CD4-positive, alpha-beta T cell (primary cell): ENCODE data around the gene FBRSL1. TPM values are rescaled to one million over a fixed set of nuclear protein-coding genes. Genes with fewer than 3 reads are reported as not detected.
A peak's percentile ranks its signal among the peaks of the same experiment; 100 is the strongest.

Experiments
- ATAC-seq: fragments of 200-7000 bp; cut with Tn5 transposase; one replicate; pipeline ENCODE4 v1.10.0; 2022; ENCODE audit warnings: mild to moderate bottlenecking; ENCODE audit not compliant: poor library complexity
- CTCF ChIA-PET: fragments of 350-600 bp; sonication (Branson Sonifier 250); formaldehyde crosslinking; loops from one replicate; lab custom pipeline; 2021; ENCODE audit warnings: antibody characterized with exemption, inconsistent platforms; lab: Charles Lee
- POLR2A ChIA-PET: fragments of 350-600 bp; sonication (Branson Sonifier 250); formaldehyde crosslinking; loops from one replicate; lab custom pipeline; 2021; ENCODE audit warnings: antibody characterized with exemption, inconsistent platforms; lab: Charles Lee
- DNase-seq, 14 experiments: peaks; one replicate each; pipeline ENCODE4 v3.0.0-alpha.2; 2013 to 2020; ENCODE audit warnings: mixed read lengths in 2 of 14
- H3K27ac ChIP-seq, 2 donors: one replicate each; pipeline versions ENCODE4 v1.5.1 to v1.7.0; 2013; ENCODE audit warnings: low read length in 2 of 2, low read depth in 1 of 2, mild to moderate bottlenecking in 1 of 2
- H3K27me3 ChIP-seq, 2 experiments: 1 replicate in 1 of 2; 2 replicates in 1 of 2; pipeline versions ENCODE4 v1.6.1 to v1.7.0; 2013; ENCODE audit warnings: low read length in 2 of 2, control low read depth in 1 of 2, mild to moderate bottlenecking in 1 of 2, moderate library complexity in 1 of 2; ENCODE audit not compliant: insufficient read depth in 2 of 2, control insufficient read depth in 1 of 2
- H3K36me3 ChIP-seq: one replicate; pipeline ENCODE4 v1.6.1; 2013; ENCODE audit warnings: low read length, control low read depth; ENCODE audit not compliant: insufficient read depth
- H3K4me1 ChIP-seq: one replicate; pipeline ENCODE4 v1.6.1; 2013; ENCODE audit warnings: low read length, control low read depth; ENCODE audit not compliant: insufficient read depth
- H3K4me3 ChIP-seq: one replicate; pipeline ENCODE4 v1.5.1; 2013; ENCODE audit warnings: mild to moderate bottlenecking, low read length, moderate library complexity
- H3K9me3 ChIP-seq, 2 experiments: 1 replicate in 1 of 2; 2 replicates in 1 of 2; pipeline versions ENCODE4 v1.6.1 to v1.7.0; 2013; ENCODE audit warnings: low read length in 2 of 2, mild to moderate bottlenecking in 2 of 2, control low read depth in 1 of 2, moderate library complexity in 1 of 2; ENCODE audit not compliant: control insufficient read depth in 1 of 2, insufficient read depth in 1 of 2
- H3K27ac Mint-ChIP-seq: one replicate; pipeline ENCODE4 v1.8.0; 2020; ENCODE audit warnings: mixed read lengths
- H3K27me3 Mint-ChIP-seq: one replicate; pipeline ENCODE4 v1.8.0; 2021; ENCODE audit warnings: mixed read lengths
- H3K36me3 Mint-ChIP-seq: one replicate; pipeline ENCODE4 v1.8.0; 2021; ENCODE audit warnings: low read depth, mixed read lengths
- H3K4me1 Mint-ChIP-seq: one replicate; pipeline ENCODE4 v1.8.0; 2021; ENCODE audit warnings: low read depth, mixed read lengths
- H3K4me3 Mint-ChIP-seq: one replicate; pipeline ENCODE4 v1.8.0; 2020; ENCODE audit warnings: mild to moderate bottlenecking, mixed read lengths
- H3K9me3 Mint-ChIP-seq: one replicate; pipeline ENCODE4 v1.8.0; 2020; ENCODE audit warnings: mixed read lengths
- CTCF ChIP-seq: fragments of 200-600 bp; IDR thresholded peaks from one replicate; pipeline ENCODE4 v1.8.0; 2022; ENCODE audit warnings: antibody characterized with exemption, mild to moderate bottlenecking
- intact Hi-C, 2 experiments: fragments of 100-400 bp; cut with DNase I in 1 of 2; cut with micrococcal nuclease in 1 of 2; formaldehyde crosslinking; loops; one replicate each; pipeline versions ENCODE4 v1.15.1 to v1.9.0; 2023 to 2025; cut with DNase I, micrococcal nuclease
- total RNA-seq, 174 experiments: library from RNA in 2 of 174; stranded (reverse) in 2 of 174; gene quantifications; one replicate each; pipeline ENCODE4 v1.2.3 and lab custom pipeline; 2021 to 2026

The FBRSL1 gene
- total RNA-seq, 2 experiments from 2014 or later = 75.8 to 80.7 TPM

DNA sequence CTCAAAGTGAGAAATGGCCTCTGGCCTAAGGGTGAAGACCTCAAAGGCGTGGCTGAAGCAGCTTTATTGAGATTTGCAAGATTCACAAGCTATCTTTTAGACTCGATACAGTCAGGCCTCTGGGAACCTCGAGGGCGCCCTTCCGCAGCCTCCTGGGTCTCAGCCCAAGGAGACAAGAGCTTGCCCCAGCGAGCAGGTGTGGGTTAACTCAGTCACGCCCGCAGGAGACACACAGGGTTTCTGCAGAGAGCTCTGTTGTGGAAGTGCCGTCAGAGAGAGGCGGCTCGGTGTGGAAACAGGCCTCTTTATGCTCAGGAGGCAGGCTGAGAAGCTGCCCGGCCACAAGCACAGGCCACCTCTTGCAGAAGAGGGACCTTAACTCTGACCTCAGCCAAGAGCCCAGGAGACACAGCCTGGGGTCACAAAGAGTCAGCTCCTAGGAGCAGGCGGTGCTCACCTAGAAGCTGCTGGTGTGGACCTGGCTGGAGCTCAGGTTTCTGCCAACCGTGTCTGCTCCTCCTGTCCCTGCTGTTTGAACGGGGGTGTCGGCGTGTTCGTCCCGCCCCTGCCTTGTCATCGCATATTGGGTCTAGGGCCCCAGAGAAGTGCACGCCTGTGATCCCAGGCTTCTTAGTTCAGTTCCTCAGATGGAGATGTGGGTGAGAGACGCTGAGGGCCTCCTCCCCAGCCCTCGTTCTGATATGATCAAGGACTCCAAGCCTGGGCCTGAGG is 42.1 kb upstream of the FBRSL1 start:
- ATAC-seq (no peak), DNase-seq (peak in 1 of 14 experiments; percentile 31)
- H3K27me3 Mint-ChIP-seq = no peaks in the 10 kb centered on the region
- H3K9me3 Mint-ChIP-seq = no peaks in the 10 kb centered on the region
- POLR2A ChIA-PET = interaction anchor here (1.0 to 4.8 kb wide), 4 partner anchors 15 to 41 kb away, joined by 3 to 34 read pairs (median 3); no protein-coding TSS in a partner anchor
- H3K27ac ChIP-seq = peak overlapping the region in 1 of 2 donors; percentile 29
- no peaks in the 10 kb centered on the region for H3K9me3 ChIP-seq
- peaks cover 64% of the 10 kb centered on the region for H3K4me1 ChIP-seq
- H3K4me3 ChIP-seq = no peak overlapping the region
- CTCF ChIA-PET = no interaction called here
- peak overlapping the region; percentile 59 for H3K27ac Mint-ChIP-seq
- TF ChIP-seq CTCF = no peak
- H3K27me3 ChIP-seq = no peaks in the 10 kb centered on the region
- intact Hi-C loops = loop anchor here (2.0 to 5.0 kb wide), 2 partner anchors 39 to 41 kb away; no protein-coding TSS in a partner anchor
- H3K36me3 ChIP-seq = no peaks in the 10 kb centered on the region
- H3K4me3 Mint-ChIP-seq = no peak overlapping the region
- H3K36me3 Mint-ChIP-seq = peaks cover 6% of the 10 kb centered on the region
- peaks cover 73% of the 10 kb centered on the region for H3K4me1 Mint-ChIP-seq

- no peak overlapping the region for H3K27ac ChIP-seq
- H3K27me3 Mint-ChIP-seq = no peaks in the 10 kb centered on the region
- no peak overlapping the region for H3K4me3 Mint-ChIP-seq
- H3K9me3 ChIP-seq = no peaks in the 10 kb centered on the region
- ATAC-seq (no peak), DNase-seq (no peak)
- intact Hi-C loops = loop anchor here in 1 of 2 experiments (5.0 kb wide), 1 partner anchor 39 kb away; no protein-coding TSS in a partner anchor
- H3K27me3 ChIP-seq = no peaks in the 10 kb centered on the region
- no peaks in the 10 kb centered on the region for H3K9me3 Mint-ChIP-seq
- H3K36me3 Mint-ChIP-seq = peaks cover 6% of the 10 kb centered on the region
- POLR2A ChIA-PET = interaction anchor here (1.0 to 4.8 kb wide), 4 partner anchors 14 to 40 kb away, joined by 3 to 34 read pairs (median 3); no protein-coding TSS in a partner anchor
- H3K4me1 Mint-ChIP-seq = peaks cover 68% of the 10 kb centered on the region
- no peak overlapping the region for H3K27ac Mint-ChIP-seq
- H3K36me3 ChIP-seq = no peaks in the 10 kb centered on the region
- no peak for TF ChIP-seq CTCF
- CTCF ChIA-PET = no interaction called here
- no peak overlapping the region for H3K4me3 ChIP-seq
- peaks cover 59% of the 10 kb centered on the region for H3K4me1 ChIP-seq
Measured at GRCh38 chr12:132448463-132448820, 41.5 kb upstream of the FBRSL1 start.

DNA sequence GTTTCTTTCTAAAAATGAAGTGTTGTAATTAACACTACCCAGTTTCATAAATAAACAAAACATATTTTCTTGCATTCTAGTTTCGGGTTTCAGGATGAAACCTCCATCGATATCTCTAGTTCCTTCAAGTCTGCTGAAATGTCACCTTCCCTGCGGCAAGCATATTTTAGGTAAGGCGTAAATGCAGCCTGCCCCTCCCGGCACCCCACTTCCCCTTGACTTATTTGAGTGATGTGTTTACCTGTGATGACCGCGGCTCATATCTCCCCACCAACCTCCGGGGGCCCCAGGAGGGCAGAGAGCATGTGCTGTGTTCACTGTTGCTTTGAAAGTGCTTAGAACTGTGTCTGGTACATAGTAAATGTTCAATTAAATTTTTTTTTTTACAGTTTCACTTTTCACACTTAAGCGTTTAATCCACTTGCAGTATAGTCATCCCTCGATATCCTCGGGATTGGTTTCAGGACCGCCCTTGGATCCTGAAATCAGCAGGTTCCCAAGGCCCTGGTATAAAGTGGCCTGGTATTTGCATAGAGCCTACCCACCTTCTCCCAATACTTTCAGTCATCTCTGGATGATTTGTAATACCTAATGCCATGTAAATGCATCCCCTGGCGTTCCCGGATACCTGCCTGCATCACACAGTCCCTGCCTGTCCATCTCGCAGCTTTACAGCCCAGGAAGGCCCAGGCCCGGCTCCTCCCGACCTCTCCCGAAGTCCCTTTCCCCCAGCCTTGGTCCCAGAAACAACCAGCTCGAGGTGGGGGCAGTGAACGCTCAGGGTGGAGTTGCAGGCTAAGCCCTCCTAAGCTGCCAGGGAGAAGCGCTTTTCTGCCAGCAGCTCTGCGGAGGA is 40.2 kb upstream of the FBRSL1 start:
- ChIA-PET POLR2A (interaction anchor here (1.1 to 4.8 kb wide), 2 partner anchors 39 kb away, joined by 6 to 34 read pairs; no protein-coding TSS in a partner anchor), CTCF (no interaction called here)
- no peak for ATAC-seq
- intact Hi-C loops = loop anchor here in 1 of 2 experiments (5.0 kb wide), 1 partner anchor 38 kb away; no protein-coding TSS in a partner anchor
- Histone ChIP-seq H3K36me3 (no peaks in the 10 kb centered on the region), H3K27ac (no peak overlapping the region), H3K9me3 (no peaks in the 10 kb centered on the region), H3K27me3 (no peaks in the 10 kb centered on the region), H3K4me1 (peaks cover 51% of the 10 kb centered on the region), H3K4me3 (no peak overlapping the region)
- TF ChIP-seq CTCF = no peak
- H3K4me1 Mint-ChIP-seq = peaks cover 60% of the 10 kb centered on the region
- no peaks in the 10 kb centered on the region for H3K27me3 Mint-ChIP-seq
- H3K27ac Mint-ChIP-seq = peak overlapping the region; percentile 73
- DNase-seq = peak in 2 of 14 experiments; percentile 26 to 61
- H3K9me3 Mint-ChIP-seq = no peaks in the 10 kb centered on the region
- peaks cover 6% of the 10 kb centered on the region for H3K36me3 Mint-ChIP-seq
- H3K4me3 Mint-ChIP-seq = peak overlapping the region; percentile 43
